Measurements from ENCODE around the gene SPG21. TPM values are rescaled to one million over a fixed set of nuclear protein-coding genes. Genes with fewer than 3 reads are reported as not detected.

The SPG21 gene
- total RNA-seq, 2 donors from 2014 or later = 42.4 to 48.6 TPM

- Mint-ChIP-seq H3K27me3 (no peaks in the 10 kb centered on the region), H3K27ac (peak overlapping the region; percentile 8), H3K4me3 (no peak overlapping the region), H3K4me1 (peaks cover 9% of the 10 kb centered on the region), H3K36me3 (ENCODE audit: low read depth) (no peaks in the 10 kb centered on the region)
- DNase-seq (no peak), ATAC-seq (no peak)
- no peaks in the 10 kb centered on the region for H3K9me3 ChIP-seq (ENCODE audit: control insufficient read depth, low read length, poor library complexity, severe bottlenecking)
These were observed 42.5 kb downstream of the SPG21 start for GRCh38 chr15:64947211-64947610.

GRCh38 chr15:64944961-64945360 is 44.8 kb downstream of the SPG21 start:
- DNase-seq = no peak
- ATAC-seq = no peak
- H3K36me3 Mint-ChIP-seq (ENCODE audit: low read depth) = no peaks in the 10 kb centered on the region
- no peaks in the 10 kb centered on the region for H3K4me1 Mint-ChIP-seq
- H3K27ac Mint-ChIP-seq = peak overlapping the region; percentile 4
- H3K4me3 Mint-ChIP-seq = no peak overlapping the region
- H3K9me3 ChIP-seq (ENCODE audit: control insufficient read depth, low read length, poor library complexity, severe bottlenecking) = no peaks in the 10 kb centered on the region
- H3K27me3 Mint-ChIP-seq = no peaks in the 10 kb centered on the region

GRCh38 chr15:64943512-64944225 is 46.0 kb downstream of the SPG21 start:
- no peak overlapping the region for H3K4me3 Mint-ChIP-seq
- H3K4me1 Mint-ChIP-seq = no peaks in the 10 kb centered on the region
- H3K27ac Mint-ChIP-seq = no peak overlapping the region

GRCh38 chr15:64942356-64942755 is 47.4 kb downstream of the SPG21 start:
- Mint-ChIP-seq H3K4me3 (no peak overlapping the region), H3K4me1 (no peaks in the 10 kb centered on the region), H3K27me3 (no peaks in the 10 kb centered on the region), H3K36me3 (ENCODE audit: low read depth) (no peaks in the 10 kb centered on the region), H3K27ac (no peak overlapping the region)
- no peak for ATAC-seq
- H3K9me3 ChIP-seq (ENCODE audit: control insufficient read depth, low read length, poor library complexity, severe bottlenecking) = no peaks in the 10 kb centered on the region
- DNase-seq = no peak

More at GRCh38 chr15:64943512-64944225, 46.0 kb downstream of the SPG21 start:
- H3K9me3 ChIP-seq (ENCODE audit: control insufficient read depth, low read length, poor library complexity, severe bottlenecking) = no peaks in the 10 kb centered on the region
- no peaks in the 10 kb centered on the region for H3K27me3 Mint-ChIP-seq
- DNase-seq (no peak), ATAC-seq (no peak)
- no peaks in the 10 kb centered on the region for H3K36me3 Mint-ChIP-seq (ENCODE audit: low read depth)

- Mint-ChIP-seq H3K4me3 (no peak overlapping the region), H3K27ac (peak overlapping the region; percentile 4), H3K36me3 (ENCODE audit: low read depth) (no peaks in the 10 kb centered on the region), H3K27me3 (no peaks in the 10 kb centered on the region), H3K4me1 (no peaks in the 10 kb centered on the region)
- H3K9me3 ChIP-seq (ENCODE audit: control insufficient read depth, low read length, poor library complexity, severe bottlenecking) = no peaks in the 10 kb centered on the region
- no peak for DNase-seq
- no peak for ATAC-seq
These were observed 51.5 kb downstream of the SPG21 start for GRCh38 chr15:64938192-64938591.

GRCh38 chr15:64934023-64934422 is 55.7 kb downstream of the SPG21 start:
- no peaks in the 10 kb centered on the region for H3K27me3 Mint-ChIP-seq
- ATAC-seq (no peak), DNase-seq (no peak)

GRCh38 chr15:64931381-64931780 is 58.3 kb downstream of the SPG21 start:
- Mint-ChIP-seq H3K27me3 (no peaks in the 10 kb centered on the region), H3K4me1 (peaks cover 6% of the 10 kb centered on the region), H3K27ac (no peak overlapping the region), H3K4me3 (no peak overlapping the region), H3K36me3 (ENCODE audit: low read depth) (peaks cover 5% of the 10 kb centered on the region)
- no peak for ATAC-seq
- H3K9me3 ChIP-seq (ENCODE audit: control insufficient read depth, low read length, poor library complexity, severe bottlenecking) = no peaks in the 10 kb centered on the region
- no peak for DNase-seq

More at GRCh38 chr15:64934023-64934422, 55.7 kb downstream of the SPG21 start:
- H3K27ac Mint-ChIP-seq = no peak overlapping the region
- no peaks in the 10 kb centered on the region for H3K9me3 ChIP-seq (ENCODE audit: control insufficient read depth, low read length, poor library complexity, severe bottlenecking)
- peaks cover 2% of the 10 kb centered on the region for H3K36me3 Mint-ChIP-seq (ENCODE audit: low read depth)
- no peak overlapping the region for H3K4me3 Mint-ChIP-seq
- H3K4me1 Mint-ChIP-seq = peaks cover 4% of the 10 kb centered on the region

- DNase-seq (no peak), ATAC-seq (no peak)
- H3K27ac Mint-ChIP-seq = no peak overlapping the region
- no peak overlapping the region for H3K4me3 Mint-ChIP-seq
- no peaks in the 10 kb centered on the region for H3K27me3 Mint-ChIP-seq
- peaks cover 7% of the 10 kb centered on the region for H3K36me3 Mint-ChIP-seq (ENCODE audit: low read depth)
- no peaks in the 10 kb centered on the region for H3K9me3 ChIP-seq (ENCODE audit: control insufficient read depth, low read length, poor library complexity, severe bottlenecking)
- peaks cover 9% of the 10 kb centered on the region for H3K4me1 Mint-ChIP-seq
These were observed 58.8 kb downstream of the SPG21 start for GRCh38 chr15:64930778-64931371.

- no peaks in the 10 kb centered on the region for H3K27me3 Mint-ChIP-seq
- H3K36me3 Mint-ChIP-seq (ENCODE audit: low read depth) = peaks cover 7% of the 10 kb centered on the region
- no peak for ATAC-seq
- no peaks in the 10 kb centered on the region for H3K9me3 ChIP-seq (ENCODE audit: control insufficient read depth, low read length, poor library complexity, severe bottlenecking)
- DNase-seq = no peak
- H3K27ac Mint-ChIP-seq = no peak overlapping the region
- peaks cover 9% of the 10 kb centered on the region for H3K4me1 Mint-ChIP-seq
- no peak overlapping the region for H3K4me3 Mint-ChIP-seq
These were observed 59.6 kb downstream of the SPG21 start for GRCh38 chr15:64930019-64930652.

- ATAC-seq (no peak), DNase-seq (no peak)
- Mint-ChIP-seq H3K36me3 (ENCODE audit: low read depth) (peaks cover 7% of the 10 kb centered on the region), H3K27ac (no peak overlapping the region), H3K27me3 (no peaks in the 10 kb centered on the region), H3K4me3 (no peak overlapping the region), H3K4me1 (peaks cover 9% of the 10 kb centered on the region)
- H3K9me3 ChIP-seq (ENCODE audit: control insufficient read depth, low read length, poor library complexity, severe bottlenecking) = no peaks in the 10 kb centered on the region
These were observed 61.0 kb downstream of the SPG21 start for GRCh38 chr15:64928626-64929220.

GRCh38 chr15:64926661-64927060 is 63.1 kb downstream of the SPG21 start:
- Mint-ChIP-seq H3K27me3 (no peaks in the 10 kb centered on the region), H3K36me3 (ENCODE audit: low read depth) (peaks cover 7% of the 10 kb centered on the region), H3K27ac (no peak overlapping the region), H3K4me3 (peak overlapping the region; percentile 41), H3K4me1 (peaks cover 8% of the 10 kb centered on the region)
- H3K9me3 ChIP-seq (ENCODE audit: control insufficient read depth, low read length, poor library complexity, severe bottlenecking) = no peaks in the 10 kb centered on the region
- no peak for ATAC-seq
- DNase-seq = no peak

GRCh38 chr15:64925335-64926330 is 64.1 kb downstream of the SPG21 start:
- no peak for ATAC-seq

More at GRCh38 chr15:64925335-64926330, 64.1 kb downstream of the SPG21 start:
- H3K4me1 Mint-ChIP-seq = peaks cover 6% of the 10 kb centered on the region
- H3K9me3 ChIP-seq (ENCODE audit: control insufficient read depth, low read length, poor library complexity, severe bottlenecking) = no peaks in the 10 kb centered on the region
- H3K27me3 Mint-ChIP-seq = no peaks in the 10 kb centered on the region
- no peak for DNase-seq
- H3K4me3 Mint-ChIP-seq = no peak overlapping the region
- H3K36me3 Mint-ChIP-seq (ENCODE audit: low read depth) = peaks cover 4% of the 10 kb centered on the region
- H3K27ac Mint-ChIP-seq = peak overlapping the region; percentile 47

Data from T-helper 17 cell (primary cell).